UCSD-AML1 (cell line): ENCODE measurements around the gene SEC24C.
"Not testable (repeated sequence)": the region's sequence is repeated elsewhere in the genome, so short reads cannot be mapped to it uniquely, and the experiment has no call there.

Source experiments
- DNase-seq: peaks from one replicate; lab custom pipeline; 2025; ENCODE audit not compliant: unreplicated experiment; lab: John Stamatoyannopoulos, UW

Gene SEC24C

GRCh38 chr10:73731588-73732375 lies 12.4 kb upstream of the SEC24C start:
- DNase-seq, result no peak

DNA sequence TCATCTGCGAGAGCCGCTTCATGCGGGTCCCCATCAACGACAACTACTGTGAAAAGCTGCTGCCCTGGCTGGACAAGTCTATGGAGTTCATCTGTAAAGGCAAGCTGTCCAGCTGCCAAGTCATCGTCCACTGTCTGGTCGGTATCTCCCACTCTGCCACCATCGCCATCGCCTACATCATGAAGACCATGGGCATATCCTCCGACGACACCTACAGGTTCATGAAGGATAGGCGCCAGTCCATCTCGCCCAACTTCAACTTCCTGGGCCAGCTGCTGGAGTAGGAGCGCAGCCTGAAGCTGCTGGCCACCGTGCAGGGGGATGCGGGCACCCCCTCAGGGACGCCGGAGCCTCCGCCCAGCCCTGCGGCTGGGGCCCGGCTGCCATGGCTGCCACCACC lies 11.7 kb upstream of the SEC24C start:
- DNase-seq, result no peak

DNA sequence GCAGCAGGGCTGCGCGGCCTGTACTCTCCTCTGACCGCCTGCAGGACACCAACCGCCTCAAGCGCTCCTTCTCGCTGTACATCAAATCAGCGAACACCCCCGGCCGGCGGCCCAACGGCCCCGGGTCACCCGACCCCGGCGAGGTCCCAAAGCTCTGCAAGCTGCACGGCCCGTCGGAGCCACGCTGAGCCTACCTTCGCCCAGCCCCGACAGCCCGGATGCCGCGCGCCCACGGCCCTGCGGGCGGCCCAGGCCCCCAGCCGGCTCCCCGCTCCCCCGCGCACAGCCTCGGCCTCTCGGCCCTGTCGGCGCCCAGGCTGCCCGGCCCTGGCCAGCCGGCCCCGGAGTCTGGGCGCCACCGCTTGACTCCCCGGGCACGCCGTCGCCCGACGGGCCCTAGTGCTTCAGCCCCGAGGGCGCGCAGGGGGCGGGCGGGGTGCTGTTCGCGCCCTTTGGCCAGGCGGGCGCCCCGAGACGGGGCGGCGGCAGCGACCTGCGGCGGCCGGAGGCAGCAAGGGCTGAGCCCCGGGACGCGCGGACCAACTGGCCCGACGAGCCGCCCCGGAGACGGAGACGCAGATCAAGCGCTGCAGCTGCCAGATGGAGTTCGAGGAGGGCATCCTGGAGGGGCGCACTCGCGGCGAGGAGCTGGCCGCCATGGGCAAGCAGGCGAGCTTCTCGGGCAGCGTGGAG lies 11.1 kb upstream of the SEC24C start:
- no peak for DNase-seq

GRCh38 chr10:73734028-73734720 lies 10.0 kb upstream of the SEC24C start:
- DNase-seq, result no peak

GRCh38 chr10:73734796-73735305 lies 9.3 kb upstream of the SEC24C start:
- DNase-seq, result no peak

DNA sequence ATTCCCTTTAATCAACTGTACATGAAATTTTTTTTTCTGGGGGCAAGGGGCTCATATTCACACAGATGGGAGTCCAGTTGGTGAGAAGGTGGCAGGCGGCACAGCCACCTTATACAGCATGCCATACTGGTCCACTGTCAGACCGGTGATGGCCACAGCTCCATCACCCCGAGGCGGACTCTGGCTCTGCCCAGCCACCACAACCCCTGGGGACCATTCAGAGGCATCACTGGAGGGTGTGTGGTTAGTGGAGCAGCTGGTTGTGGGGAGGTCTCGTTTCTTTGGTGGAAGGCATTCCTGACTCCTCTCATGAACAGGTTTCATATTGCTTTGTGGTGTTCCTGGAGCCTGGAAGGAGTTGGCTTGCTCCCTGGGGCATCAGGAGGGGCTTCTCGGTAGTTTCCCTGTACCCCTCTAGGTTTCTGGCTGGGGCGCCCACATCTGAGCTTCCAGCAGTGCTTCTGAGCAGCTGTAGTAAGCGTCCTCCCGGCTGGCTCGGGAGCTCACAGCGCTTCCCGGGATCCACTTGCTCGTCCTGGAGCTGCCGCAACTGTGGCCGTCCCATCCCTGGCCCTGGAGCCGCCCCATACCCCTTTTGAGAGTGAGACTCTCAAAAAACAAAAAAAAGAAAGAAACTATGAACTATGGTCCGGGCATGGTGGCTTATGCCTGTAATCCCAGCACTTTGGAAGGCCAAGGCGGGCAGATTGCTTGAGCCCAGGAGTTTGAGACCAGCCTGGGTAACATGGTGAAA lies 3.5 kb upstream of the SEC24C start:
- DNase-seq, result not testable (repeated sequence)

GRCh38 chr10:73742454-73742734 lies 1.8 kb upstream of the SEC24C start:
- DNase-seq, result no peak

- DNase-seq, result no peak
Observed at GRCh38 chr10:73743327-73743904, 756 bp upstream of the SEC24C start.

GRCh38 chr10:73744664-73744975 lies 448 bp downstream of the SEC24C start:
- DNase-seq, result peak; percentile 84

DNA sequence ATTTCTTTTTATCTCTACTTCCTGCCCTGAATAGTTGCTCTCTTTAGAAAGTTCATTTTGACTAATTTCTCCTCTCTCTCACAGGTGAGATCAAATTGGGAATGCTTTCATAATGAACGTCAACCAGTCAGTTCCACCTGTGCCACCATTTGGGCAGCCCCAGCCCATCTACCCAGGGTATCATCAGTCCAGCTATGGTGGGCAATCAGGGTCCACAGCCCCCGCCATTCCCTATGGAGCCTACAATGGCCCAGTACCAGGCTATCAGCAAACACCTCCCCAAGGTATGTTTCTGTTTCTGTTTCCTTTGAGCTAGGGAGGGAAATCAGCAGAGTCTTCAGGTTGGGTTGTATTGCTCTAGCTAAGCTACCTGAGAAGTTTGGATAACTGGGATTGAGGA lies 2.5 kb downstream of the SEC24C start:
- DNase-seq, result no peak

GRCh38 chr10:73750819-73751218 lies 6.6 kb downstream of the SEC24C start:
- no peak for DNase-seq

- DNase-seq, result no peak
Observed at GRCh38 chr10:73756183-73756582, 12.0 kb downstream of the SEC24C start.

GRCh38 chr10:73758704-73759511 lies 14.7 kb downstream of the SEC24C start:
- no peak for DNase-seq

GRCh38 chr10:73759512-73760115 lies 15.4 kb downstream of the SEC24C start:
- DNase-seq, result no peak

DNA sequence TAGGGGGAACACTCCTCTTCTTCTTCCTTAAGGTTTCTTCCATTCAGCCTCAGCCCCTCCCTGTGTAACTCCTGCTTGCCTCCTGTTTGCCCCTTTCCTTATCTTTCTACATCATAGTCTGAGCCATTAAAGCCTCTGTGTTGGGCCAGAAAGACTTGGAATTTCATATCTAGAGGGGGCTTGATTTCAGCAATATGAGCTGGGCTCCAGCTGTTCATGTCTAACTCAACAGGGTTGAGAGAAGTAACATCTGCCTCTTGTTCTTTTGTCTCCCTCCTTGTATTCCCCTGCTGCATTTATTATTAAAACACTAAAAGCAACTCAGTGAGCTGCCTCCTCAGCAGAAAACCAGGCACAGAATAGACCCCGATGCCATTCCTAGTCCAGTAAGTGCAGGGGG lies 17.6 kb downstream of the SEC24C start:
- DNase-seq, result no peak

- no peak for DNase-seq
Observed at GRCh38 chr10:73762915-73763314, 18.7 kb downstream of the SEC24C start.

GRCh38 chr10:73763343-73763742 lies 19.2 kb downstream of the SEC24C start:
- DNase-seq, result no peak

DNA sequence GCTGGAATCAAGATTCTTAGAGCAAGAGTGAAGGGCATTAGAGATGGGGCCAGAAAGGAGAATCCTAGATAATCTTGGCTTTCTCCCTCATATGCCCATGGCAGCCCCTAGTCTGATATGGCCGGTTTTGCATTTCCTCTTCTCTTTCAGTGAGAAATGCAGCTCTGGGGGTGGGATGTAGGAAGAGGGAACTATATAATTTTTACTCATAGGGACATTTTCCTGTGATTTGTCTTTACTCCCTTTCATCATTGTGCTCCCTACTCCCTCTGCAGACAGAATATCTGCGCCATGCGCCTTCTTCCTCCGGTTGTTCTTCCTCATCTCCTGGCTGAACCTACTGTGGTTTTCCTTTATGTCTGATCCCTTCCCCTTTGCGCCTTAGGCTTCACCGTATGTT lies 20.9 kb downstream of the SEC24C start:
- DNase-seq, result no peak

DNA sequence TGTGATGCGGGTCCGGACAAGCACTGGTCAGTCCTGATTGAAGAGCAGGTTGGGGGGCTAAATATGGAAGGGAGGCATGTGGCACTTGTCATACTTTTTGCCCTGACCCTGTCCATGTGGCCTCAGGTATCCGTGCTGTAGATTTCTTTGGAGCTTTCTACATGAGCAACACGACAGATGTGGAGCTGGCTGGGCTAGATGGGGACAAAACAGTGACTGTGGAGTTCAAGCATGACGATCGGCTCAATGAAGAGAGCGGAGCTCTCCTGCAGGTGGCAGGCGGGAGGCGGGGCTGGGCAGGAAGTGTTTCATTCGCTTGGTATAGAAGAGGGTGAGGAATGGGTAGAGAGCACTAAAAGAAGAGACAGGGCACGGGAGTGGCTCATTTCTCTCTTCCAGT lies 24.7 kb downstream of the SEC24C start:
- DNase-seq, result no peak

- no peak for DNase-seq
Observed at GRCh38 chr10:73769396-73769795, 25.2 kb downstream of the SEC24C start.
